Middle frontal gyrus (tissue), 1 donor: ENCODE results near the gene CLSTN2.

ENCODE experiments used
- DNase-seq: peaks from one replicate; pipeline ENCODE4 v3.0.0-alpha.2; 2015; ENCODE audit warnings: low spot score; ENCODE audit errors: extremely low spot score

The CLSTN2 gene

DNA sequence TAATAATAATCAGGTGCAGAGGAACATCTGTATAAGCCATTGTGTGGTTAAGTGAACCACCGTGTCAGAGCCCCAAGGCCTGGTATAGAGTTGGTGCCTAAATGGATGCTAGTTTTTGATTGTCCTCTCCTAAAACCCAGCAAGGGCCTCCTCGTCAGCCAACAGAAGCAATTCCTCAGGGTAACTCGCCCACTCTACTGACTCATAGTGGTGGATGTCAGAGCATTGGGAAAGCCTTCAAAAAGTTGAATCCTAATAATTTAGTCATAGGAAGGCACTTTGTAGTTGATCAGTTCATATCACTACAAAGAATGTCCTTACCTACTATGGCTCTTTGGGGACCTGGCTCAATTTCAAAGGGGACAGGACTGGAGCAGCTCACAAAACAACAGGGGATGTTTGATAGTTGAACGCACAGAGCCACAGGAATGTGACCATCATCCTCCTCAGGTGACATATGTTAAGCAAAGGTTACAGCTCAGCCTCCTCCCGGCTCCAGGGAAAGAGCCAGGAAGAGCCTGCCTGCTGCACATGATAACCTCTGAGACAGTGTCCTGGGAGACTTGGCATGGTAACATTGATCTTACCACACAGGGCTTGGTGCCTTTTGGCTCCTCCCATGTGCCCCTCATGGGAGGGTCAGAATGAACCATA lies 338.7 kb downstream of the CLSTN2 start:
- DNase-seq, result no peak

DNA sequence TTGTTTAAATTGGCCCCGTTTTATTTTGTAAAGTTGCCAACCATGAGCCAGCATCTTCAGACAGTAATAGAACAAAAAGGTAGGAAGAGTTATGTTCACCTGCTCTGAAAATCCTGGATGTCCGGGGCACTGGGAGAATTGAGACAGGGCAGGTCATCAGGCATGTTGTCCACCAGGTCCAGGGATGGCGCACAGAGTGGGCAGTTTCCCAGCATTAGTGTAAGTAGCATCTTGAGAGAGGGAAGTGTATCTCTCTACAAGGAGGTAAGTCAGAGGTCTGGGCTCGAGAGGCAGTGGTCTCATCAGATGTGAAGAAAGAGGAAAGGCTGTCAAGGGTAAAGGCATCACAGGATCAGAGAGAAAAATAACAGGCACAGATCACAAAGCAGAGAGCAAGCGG lies 339.4 kb downstream of the CLSTN2 start:
- DNase-seq, result no peak

DNA sequence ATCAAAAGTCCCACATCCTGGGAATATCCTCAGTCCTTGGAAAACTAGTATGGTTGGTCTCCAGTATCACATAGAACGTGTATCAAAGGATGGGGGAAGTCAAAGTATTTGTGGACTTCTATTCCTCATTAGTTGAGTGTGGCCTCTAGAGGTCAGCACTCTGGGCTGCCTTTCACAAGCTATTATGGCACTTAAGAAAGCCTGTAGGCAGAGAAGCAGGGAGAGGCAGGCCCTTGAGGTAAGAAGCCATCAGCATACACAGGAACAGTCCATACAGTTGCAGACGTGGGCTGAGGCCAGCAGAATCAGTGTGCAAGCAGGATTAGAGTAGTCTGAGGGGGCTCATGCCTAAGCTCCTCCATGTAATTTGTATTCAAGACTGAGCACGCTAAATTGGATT lies 341.7 kb downstream of the CLSTN2 start:
- DNase-seq, result no peak

DNA sequence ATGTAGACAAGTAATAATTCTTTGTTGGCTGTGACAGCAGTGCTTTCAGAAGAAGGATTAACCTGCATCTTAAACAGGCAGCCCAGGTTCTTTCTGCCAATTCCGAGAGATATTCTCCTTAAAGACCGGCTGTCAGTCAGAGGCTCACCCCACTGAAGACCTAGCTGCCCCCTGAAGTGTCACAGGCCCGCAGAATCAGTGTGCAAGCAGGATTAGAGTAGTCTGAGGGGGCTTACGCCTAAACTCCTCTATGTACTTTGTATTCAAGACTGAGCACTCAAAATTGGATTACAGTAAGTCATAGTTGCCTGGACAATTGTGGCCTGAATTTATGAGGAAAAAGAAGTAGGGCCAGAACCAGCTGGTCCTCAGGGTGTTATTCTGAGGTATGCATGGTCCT lies 342.9 kb downstream of the CLSTN2 start:
- no peak for DNase-seq

DNA sequence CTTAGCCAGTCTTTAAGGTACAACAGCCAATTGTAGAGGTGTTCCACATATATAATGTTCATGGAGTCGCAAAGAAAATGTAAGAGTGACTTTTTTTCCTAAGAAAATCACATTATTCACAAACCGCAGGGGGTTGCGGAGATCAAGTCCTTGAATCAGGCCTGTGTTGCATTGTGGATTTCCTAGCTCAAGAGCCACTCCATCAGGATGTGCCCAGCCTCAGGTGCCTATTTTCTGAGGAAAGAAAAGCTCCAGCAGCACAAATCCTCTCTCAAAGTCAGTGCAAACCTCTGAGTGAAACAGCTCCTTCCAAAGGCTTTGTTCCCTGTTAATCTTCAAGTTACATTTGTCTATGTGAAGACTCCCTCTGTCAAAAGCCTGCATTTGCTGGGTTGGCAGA lies 349.4 kb downstream of the CLSTN2 start:
- no peak for DNase-seq

DNA sequence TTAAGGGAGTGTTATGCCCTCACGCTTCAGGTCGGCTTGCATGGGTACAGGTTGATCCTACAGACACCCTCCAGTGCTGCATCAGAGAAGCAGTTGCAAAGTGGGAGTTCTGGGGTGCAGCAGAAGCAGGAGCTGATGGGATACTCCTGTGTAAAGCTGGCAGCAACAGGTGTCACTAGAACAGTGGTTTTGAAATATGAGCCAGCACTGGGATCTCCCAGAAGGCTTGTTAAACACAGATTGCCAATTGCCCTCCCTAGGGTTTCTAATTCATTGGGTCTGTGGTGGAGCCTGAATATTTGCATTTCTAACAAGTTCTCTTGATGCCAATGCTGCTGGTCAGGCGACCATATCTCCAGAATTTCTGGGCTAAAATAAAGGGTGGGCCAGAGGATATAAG lies 350.4 kb downstream of the CLSTN2 start:
- DNase-seq, result no peak

DNA sequence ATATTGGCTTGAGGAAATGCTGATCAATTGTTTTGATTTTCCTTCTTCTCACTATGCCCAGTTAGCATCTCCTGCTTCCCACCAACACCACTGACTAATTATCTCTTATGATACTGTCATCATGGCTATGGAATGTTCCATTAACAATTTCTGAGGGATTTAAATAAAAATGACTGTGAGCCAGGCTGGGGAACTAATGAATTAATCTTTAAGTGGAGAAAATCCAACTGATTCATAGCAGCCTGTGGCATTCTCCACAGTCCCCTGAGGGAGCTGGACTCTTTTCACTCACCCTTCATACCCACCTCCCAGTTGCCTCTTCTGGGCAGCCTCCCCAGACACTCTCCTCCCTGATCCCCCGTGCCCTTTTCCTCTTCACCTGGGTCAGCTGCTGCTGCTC lies 353.6 kb downstream of the CLSTN2 start:
- DNase-seq, result no peak

DNA sequence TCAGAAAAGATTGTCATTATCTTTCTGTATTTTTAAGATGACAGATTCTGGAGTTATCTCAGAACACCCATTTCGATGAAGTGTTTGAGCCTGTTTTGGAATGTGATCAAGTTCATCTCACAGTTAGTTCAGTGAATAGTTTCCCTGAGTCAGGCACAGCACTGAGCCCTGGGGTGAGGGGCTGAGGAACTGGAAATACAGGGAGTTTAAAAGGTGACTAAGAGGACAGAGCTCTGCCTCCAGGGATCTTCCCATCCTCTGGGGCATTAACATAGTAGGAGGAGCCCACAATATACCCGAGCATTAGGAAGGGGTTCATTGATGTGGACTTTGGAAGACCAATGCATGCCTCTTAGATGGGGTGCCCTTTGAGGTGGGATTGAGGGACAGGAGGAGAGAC lies 355.1 kb downstream of the CLSTN2 start:
- no peak for DNase-seq

DNA sequence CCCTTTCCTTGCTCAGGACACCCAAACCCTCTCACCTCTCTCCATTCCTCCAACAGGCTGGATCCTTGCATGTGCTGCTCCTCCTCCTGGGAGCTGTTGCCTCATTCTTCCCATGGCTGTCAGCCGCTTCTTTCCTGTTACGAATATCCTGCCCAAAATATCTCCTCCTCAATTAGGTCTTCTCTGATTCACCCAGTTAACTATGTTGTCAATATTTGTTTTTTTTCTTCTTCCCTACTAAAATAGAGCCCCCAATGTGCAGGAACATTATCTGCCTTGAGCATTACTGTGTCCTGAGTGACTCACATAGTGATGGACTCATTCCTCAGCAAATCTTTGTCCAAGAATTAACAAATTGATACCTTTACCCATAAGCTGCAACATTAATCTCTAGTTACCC lies 357.2 kb downstream of the CLSTN2 start:
- no peak for DNase-seq

DNA sequence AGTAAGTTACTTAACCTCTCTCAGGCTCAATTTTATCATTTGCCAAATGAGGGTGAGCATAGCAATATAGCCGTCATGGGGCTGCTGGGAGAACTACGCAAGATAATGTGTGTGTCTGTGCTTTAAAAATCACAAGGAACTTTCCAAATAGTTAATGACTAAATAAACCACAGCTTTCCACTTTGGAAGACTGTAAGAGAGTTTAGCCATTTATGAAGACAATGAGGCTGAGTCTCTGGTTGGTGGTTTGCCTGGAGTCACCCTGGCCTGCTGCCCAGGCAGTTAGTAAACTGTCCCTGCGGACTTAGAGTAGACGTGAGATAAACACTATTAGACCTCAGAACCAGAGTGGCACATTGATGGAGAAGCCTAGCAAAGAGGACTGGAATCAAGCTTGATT lies 357.7 kb downstream of the CLSTN2 start:
- no peak for DNase-seq

DNA sequence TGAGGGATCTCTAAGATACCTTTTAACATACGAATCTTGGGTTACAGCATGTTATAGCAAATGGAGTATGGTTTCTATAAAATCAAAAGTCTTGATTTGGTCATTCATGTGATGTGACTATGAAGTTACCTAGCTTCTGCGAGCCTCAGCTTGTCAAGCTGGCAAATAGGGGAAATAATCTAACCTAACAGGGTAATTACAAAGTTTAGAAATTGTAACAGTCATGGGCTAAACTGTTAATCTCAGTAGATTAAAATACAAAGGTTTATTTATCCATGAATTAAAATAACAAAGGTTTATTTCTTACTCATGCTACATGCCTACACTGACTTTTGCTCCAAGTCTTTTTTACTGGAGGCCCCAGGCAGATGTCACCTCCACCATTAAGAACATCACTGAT lies 359.1 kb downstream of the CLSTN2 start:
- no peak for DNase-seq

DNA sequence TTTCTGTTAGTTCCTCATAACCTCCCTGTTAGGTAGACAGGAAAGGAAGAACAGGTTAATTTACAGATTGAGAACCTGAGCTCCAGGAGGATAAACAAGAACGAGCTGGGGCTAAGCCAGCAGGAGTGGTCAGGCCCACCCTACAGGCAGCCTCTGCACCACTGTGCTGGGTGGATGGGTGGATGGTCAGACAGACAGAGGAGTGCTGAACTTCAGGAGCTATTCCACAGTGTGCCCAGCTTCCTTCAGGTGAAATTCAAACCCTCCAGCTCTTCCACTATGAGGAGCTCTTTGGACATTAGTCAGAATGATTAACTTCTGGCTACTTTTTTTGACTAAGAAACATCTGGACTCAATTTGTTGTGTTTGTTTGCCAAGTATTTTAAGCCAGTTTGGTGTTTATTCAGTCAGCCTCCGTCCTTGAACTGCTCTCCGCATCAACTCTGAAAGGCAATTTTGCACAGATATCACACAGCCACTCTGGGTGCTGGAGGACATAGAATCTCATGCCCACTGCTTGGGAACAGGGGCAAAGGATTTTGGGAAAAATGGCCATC lies 361.9 kb downstream of the CLSTN2 start:
- DNase-seq, result no peak

DNA sequence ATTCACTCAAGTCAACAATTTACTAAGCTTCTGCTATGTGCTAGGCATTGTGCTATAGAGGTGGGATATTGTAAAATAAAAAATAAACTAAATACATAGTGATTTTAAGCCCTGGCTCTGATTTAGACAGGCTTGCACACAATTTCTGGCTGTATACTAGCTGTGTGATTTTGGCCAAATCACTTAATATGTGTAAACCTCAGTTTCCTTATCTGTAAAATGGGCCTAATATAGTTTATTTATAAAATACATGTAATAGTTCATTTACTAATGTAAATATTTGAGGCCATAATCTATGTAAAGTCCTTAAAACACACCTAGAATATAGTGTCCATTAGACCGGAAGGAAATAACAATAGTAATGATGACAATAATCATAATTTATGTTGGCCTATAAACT lies 363.1 kb downstream of the CLSTN2 start:
- DNase-seq, result no peak

DNA sequence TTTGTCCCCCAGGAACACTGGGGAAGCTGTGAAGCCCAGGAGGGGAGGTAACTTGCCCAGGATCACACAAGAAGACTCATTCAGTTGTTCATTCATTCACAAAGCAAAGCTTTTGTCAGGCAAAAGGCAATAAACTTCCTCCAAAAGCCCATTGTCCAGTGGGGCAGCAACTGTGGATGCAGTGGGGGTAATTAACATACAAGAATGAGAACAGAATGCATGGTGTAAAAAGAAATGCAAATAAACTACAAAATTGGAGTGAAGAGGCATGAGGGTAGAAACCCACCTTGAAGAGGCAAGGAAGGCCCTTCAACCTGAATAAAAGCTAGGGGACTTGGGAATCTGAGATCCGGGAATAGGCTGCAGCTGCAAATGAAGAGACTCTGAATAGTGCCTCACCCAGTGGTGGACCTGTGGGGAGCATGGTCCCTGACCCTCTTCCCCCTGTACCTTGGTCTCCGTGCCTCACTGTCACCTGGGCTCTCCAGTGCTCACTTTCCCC lies 363.6 kb downstream of the CLSTN2 start:
- DNase-seq, result no peak

DNA sequence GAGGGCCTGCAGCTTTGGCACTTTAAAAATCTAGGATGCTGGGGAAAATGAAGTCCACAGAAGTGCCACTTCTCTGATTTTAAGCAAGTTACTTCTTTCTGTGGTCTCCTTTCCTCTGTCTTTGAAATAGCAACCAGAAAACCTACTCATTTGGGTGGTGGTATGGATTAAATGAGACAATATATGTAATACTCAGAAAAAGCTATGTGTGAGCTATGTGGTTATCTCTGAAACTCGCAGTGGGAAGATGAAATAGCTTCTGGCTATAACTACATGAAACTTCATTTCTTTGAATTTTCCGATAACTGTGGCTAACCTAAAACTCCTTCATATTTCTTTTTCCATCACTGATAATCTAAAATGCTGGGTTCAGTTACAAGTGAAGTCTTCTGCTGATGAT lies 368.9 kb downstream of the CLSTN2 start:
- DNase-seq, result no peak

DNA sequence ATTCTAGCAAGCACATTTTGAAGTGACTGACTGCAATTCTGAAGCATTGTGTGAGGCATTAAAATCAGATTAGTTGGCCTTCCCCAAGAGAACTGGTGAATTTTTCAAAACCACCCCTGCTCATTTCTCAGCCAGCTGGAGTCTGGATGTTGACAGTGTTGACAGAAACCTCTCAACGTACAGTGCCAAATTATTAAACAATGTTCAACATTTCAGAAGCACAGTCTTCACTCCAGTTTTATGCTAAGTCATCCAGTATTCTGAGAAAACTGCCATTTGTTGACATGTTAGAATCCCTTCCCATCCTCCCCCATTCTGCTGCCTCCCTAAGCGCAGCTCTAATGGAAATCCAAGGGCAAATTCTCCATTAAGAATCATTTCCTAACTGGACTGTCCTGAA lies 373.6 kb downstream of the CLSTN2 start:
- no peak for DNase-seq

DNA sequence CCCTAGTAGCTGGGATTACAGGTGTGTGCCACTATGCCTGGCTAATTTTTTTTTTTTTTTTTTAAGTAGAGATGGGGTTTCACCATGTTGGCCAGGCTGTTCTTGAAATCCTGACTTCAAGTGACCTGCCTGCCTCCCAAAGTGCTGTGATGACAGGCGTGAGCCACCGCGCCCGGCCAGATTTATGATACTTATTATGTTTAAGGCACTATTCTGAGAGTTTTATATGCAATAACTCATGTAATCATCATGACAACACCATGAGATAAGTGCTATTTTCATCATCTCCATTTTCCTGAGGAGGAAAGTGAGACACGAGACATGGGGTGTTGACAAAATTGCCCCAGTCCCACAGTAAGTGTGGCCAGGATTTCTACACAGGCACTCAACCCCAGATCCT lies 376.4 kb downstream of the CLSTN2 start:
- DNase-seq, result no peak

DNA sequence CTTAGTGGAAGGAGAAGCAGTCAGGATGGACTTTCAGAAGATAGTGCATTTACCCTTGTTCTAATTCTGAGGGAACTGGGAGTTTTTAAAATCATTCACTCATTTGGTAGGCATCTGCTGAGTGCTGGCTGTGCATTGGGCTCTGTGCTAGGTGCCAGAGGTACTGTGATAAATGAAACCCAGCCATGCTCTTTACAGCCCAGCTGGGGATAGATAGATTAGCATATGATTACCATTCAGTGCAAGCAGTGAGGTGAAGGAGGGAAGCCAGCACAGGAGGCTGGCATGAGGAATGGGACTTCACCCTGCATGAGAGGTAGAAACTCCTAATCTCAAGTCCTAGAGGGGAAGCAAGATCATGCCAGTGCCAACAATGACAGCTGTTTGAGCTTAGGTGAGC lies 381.0 kb downstream of the CLSTN2 start:
- no peak for DNase-seq

DNA sequence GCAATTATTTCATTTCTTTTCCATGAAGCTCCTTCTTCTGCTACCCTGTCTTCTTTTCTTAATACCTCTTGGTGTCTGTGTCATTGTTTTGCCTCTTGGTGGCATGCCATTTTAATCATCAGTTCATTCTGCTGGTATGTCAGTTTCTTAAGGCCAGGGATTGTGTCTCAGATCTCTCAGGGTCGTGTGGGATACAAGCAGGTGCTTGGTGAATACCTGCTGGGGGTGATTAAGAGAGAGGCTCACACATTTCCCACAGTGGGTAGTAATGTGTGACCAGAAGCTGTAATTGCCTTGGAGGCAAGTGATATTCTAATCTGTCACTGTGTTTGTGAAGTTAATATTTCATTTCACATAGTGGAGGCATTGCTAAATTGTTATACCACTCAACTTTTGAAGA lies 381.5 kb downstream of the CLSTN2 start:
- no peak for DNase-seq

DNA sequence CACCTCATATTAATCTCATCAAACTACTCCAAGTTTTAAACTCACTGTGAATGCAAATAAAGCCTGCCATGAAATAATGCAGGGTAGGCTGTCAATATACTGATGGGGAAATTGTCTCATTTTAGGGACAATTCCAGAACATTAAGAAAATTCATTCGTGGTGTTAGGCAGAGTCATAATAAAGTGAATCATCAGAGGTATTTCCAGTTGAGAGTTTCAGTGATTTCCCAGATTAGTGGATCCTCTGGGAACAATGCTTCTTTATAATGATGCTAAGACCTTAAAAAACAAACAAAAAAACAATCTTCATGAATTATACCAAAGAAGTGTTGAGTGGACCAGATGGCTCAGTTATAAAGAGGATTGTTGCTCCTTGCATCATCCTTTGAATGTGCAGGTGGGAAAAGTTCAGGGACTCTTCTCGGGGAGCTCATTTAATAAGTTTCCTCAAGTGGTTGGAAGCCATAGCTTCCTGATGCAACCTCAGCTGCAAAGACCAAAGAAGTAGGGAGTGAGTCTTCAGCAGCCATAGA lies 381.9 kb downstream of the CLSTN2 start:
- DNase-seq, result no peak

DNA sequence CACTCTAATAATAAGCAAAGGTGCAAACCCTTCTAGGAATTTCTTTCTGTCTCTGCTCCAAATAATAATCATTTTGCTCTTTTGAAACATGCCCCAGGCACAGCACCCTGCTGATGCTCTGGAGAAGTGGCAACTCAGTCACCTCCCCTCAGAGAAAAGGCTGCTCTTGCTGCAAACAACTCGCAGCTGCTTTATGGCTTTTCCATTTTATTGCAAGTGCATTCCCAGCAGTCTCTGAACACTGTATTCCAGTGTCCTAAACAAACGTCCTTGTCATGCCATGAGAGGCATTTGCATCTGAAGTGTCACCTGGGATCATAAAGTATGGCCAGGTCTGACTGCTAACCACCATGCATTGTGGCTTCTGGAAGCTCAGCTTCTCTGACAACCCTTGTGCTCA lies 384.8 kb downstream of the CLSTN2 start:
- no peak for DNase-seq

DNA sequence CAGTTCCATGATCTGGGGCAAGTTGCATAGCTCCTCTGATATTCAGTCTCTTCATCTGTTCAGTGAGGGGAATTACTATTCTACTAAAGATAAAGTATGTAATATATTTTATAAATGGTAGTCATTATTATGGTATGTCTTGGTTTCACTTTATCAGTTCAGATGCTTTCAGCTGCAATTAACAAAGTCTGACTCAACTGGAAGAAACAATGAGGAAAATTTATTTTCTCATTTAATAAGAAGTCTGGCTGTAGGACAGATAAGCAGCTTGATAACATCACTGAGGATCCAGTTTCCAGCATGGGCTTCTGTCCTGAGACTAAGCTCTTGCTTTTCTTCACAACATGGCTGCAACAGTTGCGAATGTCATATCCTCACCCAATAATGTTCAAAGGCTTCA lies 388.6 kb downstream of the CLSTN2 start:
- DNase-seq, result no peak

DNA sequence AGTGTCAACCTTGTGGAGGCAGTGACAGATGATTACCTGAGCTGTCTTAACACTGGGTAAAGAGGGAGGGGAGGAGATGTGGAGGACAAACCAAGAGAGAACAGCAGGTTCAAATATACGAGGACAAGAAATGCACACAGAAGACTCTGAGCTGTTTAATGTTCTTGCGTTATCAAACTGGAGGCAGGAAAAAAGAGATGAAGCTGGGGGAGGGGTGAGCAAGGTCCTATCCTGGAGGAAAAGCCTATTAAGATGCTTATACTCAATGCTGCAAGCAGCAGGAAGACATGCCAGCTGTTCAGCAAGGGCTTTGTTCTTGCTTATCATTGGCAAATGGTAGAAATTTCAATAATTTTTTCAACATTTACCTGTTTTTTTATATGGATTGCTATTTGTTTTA lies 397.1 kb downstream of the CLSTN2 start:
- no peak for DNase-seq
